ENCODE measurements around the gene MPP2. TPM values are rescaled to one million over a fixed set of nuclear protein-coding genes. Genes with fewer than 3 reads are reported as not detected.
A peak's percentile ranks its signal among the peaks of the same experiment; 100 is the strongest.

Gene MPP2
- polyA plus RNA-seq, 10 donors, result 2.3 to 5.1 (median 3.7) TPM

DNA sequence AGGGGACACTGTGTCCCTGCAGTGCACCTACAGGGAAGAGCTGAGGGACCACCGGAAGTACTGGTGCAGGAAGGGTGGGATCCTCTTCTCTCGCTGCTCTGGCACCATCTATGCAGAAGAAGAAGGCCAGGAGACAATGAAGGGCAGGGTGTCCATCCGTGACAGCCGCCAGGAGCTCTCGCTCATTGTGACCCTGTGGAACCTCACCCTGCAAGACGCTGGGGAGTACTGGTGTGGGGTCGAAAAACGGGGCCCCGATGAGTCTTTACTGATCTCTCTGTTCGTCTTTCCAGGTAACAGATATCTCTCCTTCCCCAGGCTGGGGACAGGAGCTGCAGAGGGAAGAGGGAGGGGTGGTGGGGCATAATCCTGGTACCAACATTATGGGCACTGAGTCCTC is 58.7 kb downstream of the MPP2 start:
- no peak for DNase-seq

DNA sequence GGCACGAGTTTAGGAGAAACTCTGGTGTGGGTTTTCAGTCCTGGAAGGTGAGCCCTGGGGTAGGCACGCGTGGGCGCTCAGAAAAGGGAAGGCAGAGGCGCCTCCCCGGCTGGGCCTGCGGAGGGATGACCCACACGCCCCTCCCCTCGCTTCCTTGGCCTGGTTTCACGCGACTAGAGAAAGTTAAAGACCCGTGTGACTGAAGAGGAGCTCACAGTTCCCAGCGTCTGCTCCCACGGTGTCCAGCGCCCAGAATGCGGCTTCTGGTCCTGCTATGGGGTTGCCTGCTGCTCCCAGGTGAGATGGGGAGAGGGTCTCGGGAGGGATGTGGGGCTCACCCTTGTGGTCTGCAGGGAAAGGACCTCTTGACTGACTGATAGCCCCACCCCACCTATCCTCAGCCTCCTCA is 60.4 kb downstream of the MPP2 start, which contains the start of gene CD300LG:
Gene CD300LG (plus strand): TSS at position 214 of the 409 bp plus-strand sequence. CDS start 41 bp downstream, at position 255.
- peak in 1 of 3 donors; percentile 54 for DNase-seq

DNA sequence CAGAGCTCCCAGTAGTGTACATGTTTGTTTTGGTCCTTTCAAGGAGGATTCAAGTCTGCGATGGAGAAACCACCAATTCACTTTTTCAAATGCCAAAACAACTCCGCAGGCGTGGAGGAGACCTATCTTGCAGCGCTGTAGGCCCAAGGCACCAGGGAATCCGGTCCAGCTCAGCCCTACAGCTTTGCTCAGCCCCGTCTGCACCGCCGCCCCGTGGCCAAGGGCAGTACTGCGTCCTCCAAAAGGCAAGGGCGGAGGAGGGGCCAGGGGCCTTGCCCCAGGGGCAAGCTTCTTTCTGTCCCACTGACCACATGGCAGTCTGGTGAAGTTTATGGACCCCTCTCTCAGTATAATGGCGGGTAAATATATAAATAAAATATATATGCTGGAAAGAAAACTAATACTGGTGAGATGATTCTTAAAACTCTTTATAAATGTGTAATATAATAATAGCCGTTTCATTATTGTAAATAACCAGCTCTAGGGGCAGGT is 61.1 kb downstream of the MPP2 start:
- peak; percentile 41 to 84 (median 77) for DNase-seq

DNA sequence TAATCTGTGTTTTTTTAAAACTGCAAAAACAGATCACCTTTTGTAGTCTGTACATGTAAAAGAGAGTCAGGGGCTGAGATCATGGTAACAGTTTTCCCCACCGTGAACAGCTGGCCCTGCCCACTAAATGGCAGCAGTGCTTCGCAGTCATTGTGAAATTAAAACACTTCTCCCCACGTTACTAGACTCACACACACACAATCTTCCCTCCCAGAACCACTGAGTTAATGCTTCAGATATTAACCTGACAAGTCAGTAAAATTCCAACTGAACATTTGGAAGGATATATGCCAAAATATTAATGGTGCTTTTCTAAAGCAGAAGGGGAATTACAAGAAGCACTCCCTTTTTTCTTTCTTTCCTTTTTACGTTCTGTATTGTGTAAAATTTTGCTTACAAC is 61.6 kb downstream of the MPP2 start:
- no peak for DNase-seq

DNA sequence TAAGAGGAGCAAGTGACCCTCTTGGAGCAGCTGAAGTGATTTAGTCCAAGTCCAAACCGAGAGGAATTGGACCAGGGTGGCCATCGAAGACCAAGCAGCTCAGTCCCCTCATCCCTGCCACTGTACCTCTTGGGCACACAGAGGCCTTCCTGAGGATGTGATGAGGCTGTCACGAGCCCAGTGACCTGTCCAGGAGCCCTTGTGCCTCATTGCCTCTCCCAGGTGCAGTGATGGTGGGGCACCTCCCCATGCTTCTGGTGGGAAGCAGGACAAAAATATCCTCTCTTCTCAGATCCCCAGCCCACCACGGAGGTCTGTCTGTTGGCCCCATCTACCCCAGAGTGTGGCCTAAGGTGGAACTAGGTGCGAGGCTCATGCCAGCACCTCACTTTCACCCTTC is 63.1 kb downstream of the MPP2 start:
- no peak for DNase-seq

DNA sequence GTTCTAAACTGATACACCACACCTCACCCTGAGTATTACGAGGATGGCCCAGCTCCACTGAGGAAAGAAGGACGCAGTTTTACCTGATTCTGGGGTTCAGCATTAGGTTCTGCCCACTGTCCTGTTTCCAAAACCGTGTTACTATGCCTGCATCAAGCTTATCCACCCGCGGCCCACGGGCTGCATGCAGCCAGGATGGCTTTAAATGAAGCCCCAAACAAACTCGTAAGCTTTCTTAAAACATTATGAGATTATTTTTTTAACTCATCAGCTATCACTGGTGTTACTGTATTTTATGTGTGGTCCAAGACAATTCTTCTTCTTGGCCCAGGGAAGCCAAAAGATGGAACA is 64.4 kb downstream of the MPP2 start:
- DNase-seq, result no peak

DNA sequence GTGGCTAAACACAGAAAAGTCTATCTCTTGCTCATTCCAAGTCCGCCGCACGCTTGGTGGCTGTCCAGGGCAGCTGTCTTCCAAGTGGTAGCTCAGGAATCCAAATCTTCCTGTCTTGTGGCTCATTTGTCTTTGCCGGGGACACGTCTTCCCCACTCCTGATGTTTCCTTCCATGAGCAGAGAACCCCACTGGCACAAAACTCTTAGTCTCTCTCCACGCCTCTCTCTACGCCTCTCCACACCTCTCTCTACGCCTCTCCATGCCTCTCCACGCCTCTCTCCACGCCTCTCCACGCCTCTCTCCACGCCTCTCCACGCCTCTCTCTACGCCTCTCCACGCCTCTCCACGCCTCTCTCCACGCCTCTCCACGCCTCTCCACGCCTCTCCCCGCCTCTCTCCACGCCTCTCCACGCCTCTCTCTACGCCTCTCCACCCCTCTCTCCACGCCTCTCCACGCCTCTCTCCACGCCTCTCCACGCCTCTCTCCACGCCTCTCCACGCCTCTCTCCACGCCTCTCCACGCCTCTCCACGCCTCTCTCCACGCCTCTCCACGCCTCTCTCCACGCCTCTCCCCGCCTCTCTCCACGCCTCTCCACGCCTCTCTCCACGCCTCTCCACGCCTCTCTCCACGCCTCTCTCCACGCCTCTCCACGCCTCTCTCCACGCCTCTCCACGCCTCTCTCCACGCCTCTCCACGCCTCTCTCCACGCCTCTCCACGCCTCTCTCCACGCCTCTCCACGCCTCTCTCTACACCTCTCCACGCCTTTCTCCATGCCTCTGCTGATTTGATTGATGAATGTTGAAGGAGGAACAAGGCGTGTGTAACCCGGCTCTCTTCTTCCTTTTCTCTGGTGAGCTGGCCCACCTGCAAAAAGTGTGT is 65.0 kb downstream of the MPP2 start:
- DNase-seq, result peak in 2 of 3 donors; percentile 57 to 74

DNA sequence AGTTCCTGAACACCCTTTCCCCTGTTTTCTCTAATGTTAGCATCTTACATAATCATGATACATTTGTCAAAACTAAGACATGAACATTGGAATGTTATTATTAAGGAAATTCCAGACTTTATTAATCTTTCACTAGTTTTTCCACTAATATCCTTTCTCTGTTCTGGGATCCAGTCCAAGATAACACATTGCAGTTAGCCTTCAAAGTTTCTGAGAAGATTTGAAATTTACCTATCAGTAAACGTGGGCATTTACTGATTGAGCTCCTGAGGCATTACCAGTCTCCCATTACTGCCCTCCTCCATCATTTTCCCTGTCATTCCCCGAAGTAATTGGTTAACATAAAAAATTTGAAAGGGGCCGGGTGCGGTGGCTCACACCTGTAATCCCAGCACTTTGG is 66.1 kb downstream of the MPP2 start:
- DNase-seq, result no peak

DNA sequence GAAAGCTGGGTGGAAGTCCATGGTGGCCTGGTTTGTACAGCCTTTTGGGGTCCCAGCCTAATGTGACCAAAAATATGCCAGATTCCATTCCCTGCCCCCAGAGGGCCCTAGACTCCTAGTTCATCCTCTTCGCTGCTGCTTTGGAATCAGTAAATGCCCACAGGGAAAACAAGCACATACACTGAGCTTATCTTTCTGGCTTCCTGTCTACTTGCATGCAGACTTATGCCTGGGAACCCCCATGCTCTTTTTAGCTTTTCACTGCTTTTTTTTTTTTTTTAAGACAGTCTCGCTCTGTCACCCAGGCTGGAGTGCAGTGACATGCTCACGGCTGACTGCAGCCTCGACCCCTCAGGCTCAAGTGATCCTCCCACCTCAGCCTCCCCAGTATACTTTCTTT is 66.5 kb downstream of the MPP2 start:
- DNase-seq, result no peak

DNA sequence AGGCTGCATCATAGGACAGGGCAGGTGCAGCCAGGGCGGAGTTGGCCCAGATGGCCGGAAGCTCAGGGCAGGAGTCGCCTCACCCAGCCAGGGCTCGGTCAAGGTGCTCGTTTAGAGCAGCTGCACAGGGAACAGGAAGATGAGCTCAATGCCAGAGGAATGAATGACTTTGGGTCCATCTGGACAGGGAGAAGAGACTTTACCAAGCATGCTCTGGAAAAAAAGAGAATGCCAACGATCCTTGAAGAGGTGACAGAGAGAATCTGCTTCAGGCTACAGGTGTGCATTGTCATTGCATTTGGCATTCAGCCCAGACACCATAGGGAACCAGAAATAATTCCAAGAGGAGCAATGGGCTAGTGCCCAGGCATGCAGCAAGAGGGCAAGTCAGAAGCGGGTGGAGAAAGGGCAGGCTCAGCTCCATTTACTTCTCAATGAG is 67.6 kb downstream of the MPP2 start:
- DNase-seq, result no peak

DNA sequence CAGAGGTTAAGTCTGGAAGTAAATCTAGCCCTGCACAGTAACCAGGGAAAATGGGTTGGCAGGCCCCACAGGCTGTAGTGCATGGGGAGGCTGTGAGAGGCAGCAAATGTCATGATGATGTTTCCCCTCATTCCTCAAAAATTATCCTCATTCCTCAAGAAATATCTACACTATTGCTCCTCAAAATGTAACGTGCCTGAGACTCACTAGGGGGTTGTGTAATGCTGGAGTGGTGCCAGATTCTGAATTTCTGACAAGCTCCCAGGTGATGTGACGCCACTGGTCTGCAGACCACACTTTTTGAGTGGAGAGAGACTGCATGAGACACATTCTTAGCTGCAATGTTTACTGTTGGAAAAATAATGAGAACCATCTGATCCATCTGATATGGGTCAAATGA is 73.2 kb downstream of the MPP2 start:
- DNase-seq, result peak; percentile 36 to 53 (median 51)

DNA sequence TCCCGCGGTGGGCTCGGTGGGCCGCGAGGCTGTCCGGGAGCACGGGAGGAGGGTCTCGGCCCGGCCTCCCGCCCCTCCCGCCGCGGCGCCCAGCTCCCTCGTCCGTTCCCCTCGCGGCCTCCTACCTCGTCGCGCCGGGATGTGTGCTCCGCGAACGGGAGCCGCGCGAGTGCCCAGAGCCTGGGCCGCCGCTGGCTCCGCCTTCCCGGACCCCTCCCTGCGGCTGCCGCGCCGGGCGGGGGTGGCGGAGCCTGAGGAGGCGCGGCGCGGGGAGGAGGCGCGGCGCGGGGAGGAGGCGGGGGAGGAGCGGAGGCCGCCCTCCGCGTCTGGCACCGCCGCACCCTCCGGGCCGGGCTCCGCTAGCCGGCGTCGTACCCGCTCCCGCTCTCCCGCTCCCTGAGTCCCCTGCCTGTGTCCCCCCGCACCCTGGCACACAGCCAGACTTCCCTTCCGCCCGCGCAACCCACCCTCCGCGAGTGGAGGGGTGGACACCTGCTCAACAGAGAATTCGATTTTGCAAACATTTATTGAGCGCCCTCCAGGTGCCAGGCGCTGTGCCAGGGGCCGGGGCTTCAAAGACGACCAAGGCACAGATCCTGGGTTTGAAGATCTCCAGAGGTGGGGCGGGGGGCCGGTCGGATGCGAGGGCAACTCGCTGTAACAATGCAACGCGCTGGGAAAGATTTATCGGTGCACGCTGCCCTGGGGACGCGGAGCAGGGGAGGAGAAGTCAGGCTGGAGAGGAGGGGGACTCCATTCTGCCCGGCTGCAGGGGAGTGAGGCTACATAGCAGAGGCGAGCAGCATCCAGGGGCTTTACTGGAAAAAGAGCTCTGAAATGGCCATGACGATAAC is 74.1 kb downstream of the MPP2 start, which contains the start of gene MPP3:
Gene MPP3 (minus strand): TSS at position 171 of the 854 bp plus-strand sequence. CDS start 1,240 bp downstream, outside the sequence.
- DNase-seq, result peak; percentile 57 to 92 (median 75)

DNA sequence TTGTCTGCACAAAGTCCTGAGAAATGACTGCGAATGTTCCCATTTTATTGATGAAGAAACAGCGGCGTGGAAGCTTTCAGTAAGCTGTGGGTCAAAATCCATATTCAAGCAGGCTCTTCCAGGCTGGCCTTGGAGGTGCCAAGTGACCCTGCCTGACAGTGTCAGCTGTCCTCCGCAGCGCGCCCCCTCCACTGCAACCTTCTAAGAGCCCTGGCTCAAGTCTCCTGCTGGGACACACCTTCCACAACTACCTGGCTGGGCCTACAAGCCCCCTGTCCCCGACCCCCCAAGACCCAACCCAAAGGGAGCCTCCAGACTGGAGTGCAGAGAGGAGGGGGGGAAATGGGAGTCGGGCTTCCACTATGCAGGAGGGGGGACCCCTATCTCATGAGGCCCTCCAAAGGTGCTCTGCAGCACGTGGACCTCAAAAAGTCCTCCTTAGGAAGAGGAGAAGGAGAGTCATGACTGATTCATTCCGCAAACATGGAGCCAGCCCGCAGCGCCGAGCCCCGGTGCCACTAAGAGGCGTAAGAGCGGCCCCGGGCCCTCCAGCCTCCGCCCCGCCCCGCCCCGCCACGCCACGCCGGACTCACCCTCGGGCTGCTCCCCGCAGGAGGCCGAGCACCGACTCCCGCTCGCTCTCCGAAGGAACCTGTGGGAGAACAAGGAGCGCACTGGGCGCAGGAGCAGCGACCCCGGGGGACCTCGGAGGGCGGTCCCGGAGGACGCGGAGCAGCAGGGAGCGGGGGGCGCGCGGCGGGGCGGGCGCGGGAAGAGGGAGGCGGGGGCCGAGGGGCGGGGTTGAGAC is 75.0 kb downstream of the MPP2 start:
- peak; percentile 22 to 73 (median 23) for DNase-seq

DNA sequence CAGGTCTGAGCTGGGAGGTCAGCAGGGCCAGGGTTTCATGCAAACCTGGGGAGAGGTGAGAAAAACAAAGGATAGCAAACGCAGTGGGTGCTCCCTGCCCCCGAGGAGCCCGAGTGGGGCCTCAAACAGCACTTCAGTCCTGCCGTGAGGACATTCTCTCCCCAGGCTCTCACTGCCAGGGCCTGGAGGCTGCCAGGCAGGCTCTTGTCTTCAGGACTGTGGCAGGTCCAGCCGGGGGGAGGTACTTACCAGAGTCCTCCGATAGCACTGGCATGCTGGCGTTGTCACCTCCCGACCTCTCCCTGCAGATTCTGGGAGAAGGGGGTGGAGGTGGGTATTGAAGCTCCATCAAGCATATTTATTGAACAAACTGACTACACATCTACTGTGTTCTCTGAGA is 75.7 kb downstream of the MPP2 start:
- no peak for DNase-seq

DNA sequence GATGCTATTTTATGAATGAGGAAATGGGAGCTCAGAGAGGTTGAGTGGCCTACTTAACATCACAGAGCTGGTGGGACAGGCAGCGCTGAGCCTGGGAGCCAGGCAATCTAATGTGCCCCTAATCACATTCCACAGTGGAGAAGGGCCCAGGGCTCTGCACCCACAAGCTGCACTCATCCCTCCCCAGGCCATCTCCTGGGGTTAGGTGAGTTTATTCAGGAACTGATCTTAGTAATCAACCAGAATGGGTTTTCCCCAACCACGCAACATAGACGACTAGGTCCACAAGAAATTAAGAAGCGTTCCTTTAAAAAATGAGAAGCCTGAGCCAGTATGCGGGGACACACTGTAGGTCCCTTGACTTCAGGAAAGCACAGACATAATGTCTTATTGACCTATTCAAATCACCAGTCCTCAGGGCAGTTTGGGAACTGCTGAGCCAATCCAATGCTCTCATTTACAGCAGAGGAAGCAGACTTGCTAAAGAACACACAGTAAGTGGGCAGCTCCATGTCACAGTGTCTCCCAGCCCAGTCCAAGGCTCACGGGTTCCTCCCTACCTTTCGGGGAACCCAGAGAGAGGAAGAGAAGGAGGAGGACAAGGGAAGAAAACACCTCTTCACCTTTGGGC is 76.7 kb downstream of the MPP2 start:
- DNase-seq, result no peak

DNA sequence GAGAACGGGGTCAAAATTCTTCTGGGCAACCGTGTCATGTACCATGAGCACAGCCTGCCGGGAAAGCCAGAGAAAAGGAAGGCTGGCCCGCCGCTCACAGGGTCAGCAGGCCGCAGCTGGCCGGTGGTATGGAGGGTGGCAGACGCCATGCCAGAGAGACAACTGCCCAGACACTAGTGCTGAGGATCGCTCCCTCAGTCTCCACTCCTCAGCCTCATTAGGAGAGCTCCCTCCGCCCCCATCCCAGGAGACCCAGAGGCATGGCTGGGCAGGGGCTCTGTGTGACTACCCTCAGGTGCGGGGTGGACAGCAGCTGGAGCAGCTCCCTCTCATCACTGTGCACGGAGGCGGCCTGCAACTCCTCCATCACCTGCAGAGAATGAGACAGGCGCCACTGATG is 77.6 kb downstream of the MPP2 start:
- DNase-seq, result no peak

DNA sequence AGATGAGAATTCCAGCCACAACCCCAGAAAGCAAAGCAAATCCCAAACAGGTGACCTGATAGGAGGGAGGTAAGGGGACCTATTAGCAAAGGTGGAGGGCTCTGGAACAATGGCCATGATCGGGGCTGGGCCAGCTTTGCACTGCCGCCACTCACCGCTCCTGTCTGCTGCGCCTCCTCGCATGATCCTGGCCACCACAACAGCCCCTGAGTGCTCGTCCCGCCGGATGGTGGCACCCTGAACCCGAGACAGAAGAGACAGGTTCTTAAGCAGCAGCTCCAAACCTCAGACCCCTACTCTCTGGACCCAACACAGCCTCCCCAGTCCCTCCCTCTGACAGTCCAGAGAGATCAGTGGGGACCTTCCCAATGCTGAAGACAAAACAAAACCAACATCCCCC is 79.7 kb downstream of the MPP2 start:
- no peak for DNase-seq

DNA sequence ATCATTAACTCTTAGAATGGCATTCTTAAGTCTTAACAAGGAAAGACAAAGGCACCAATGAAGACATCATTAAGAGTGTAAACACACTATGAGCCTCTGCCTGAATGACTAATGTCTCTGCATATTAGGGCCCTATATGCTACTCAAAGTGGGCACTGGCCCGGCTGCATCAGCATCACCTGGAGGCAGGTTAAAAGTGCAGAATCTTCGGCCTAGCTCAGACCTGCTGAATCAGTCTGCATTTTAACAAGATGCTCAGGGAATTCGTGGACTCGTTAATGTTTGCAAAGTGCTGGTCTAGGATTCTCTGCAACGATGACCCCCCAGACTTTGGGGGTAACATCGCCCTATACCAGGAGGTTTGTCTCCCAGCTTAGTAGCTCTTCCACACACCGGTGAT is 81.1 kb downstream of the MPP2 start:
- DNase-seq, result no peak

DNA sequence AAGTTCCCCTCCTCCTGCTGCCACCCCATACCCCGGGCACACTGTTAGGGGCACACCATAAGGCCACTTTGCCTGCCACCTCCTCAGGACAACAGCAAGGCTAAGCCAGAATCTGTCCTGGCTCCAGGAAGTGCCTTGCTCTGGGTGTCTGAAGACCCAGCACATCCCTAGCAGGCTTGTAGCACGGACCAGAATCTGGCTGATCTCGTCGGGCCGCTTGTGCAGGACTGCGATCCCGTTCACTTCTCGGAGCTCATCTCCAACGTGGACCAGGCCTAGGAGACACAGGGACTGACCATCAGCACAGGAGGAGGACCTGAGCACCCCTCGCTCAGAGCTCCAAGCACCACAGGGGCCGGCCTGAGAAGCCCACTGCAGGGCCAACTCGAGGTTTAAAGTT is 81.8 kb downstream of the MPP2 start:
- DNase-seq, result no peak

Data from muscle of back (tissue), 11 donors.